Common myeloid progenitor, CD34-positive (primary cell): ENCODE results near the gene RAD9A.

Source experiments
- CTCF ChIA-PET: fragments of 350-600 bp; sonication (Branson Sonifier 250); formaldehyde crosslinking; loops from one replicate; lab custom pipeline; 2021; ENCODE audit warnings: antibody characterized with exemption; lab: Charles Lee
- POLR2A ChIA-PET: fragments of 350-600 bp; sonication (Branson Sonifier 250); formaldehyde crosslinking; loops from one replicate; lab custom pipeline; 2021; ENCODE audit warnings: antibody characterized with exemption; lab: Charles Lee
- DNase-seq, 3 donors: peaks; one replicate each; pipeline versions ENCODE4 v3.0.0 to v3.0.0-alpha.2; 2013
- H3K27ac ChIP-seq, 2 experiments: 1 replicate in 1 of 2; 2 replicates in 1 of 2; pipeline ENCODE4 v1.7.0; 2013; ENCODE audit warnings: inconsistent platforms in 2 of 2, low read length in 2 of 2, mild to moderate bottlenecking in 2 of 2, low read depth in 1 of 2, moderate library complexity in 1 of 2; ENCODE audit not compliant: severe bottlenecking in 2 of 2, insufficient read depth in 1 of 2, poor library complexity in 1 of 2
- H3K27me3 ChIP-seq, 5 experiments: replicated peaks in 2 of 5; 1 replicate in 3 of 5; 2 replicates in 2 of 5; pipeline versions ENCODE4 v1.6.1 to v1.7.0; 2013; ENCODE audit warnings: low read length in 4 of 5, mild to moderate bottlenecking in 2 of 5, moderate library complexity in 2 of 5, inconsistent platforms in 1 of 5; ENCODE audit not compliant: insufficient read depth in 5 of 5, control insufficient read depth in 4 of 5
- H3K36me3 ChIP-seq, 4 experiments: 1 replicate in 2 of 4; 2 replicates in 2 of 4; pipeline versions ENCODE4 v1.6.1 to v1.7.0; 2013; ENCODE audit warnings: low read length in 3 of 4, control low read depth in 1 of 4, mild to moderate bottlenecking in 1 of 4; ENCODE audit not compliant: control insufficient read depth in 4 of 4, insufficient read depth in 4 of 4
- H3K4me1 ChIP-seq, 4 experiments: 1 replicate in 3 of 4; 2 replicates in 1 of 4; pipeline versions ENCODE4 v1.6.1 to v1.7.1; 2013; ENCODE audit warnings: low read length in 3 of 4, mild to moderate bottlenecking in 3 of 4, control low read depth in 1 of 4, inconsistent platforms in 1 of 4, moderate library complexity in 1 of 4; ENCODE audit not compliant: control insufficient read depth in 4 of 4, insufficient read depth in 4 of 4; ENCODE audit errors: control extremely low read depth in 1 of 4
- H3K4me3 ChIP-seq, 7 experiments: 1 replicate in 4 of 7; 2 replicates in 3 of 7; pipeline versions ENCODE4 v1.5.1 to v1.7.0; 2013; ENCODE audit warnings: mild to moderate bottlenecking in 7 of 7, low read length in 6 of 7, moderate library complexity in 6 of 7, inconsistent platforms in 2 of 7, low read depth in 2 of 7, control low read depth in 1 of 7; ENCODE audit not compliant: insufficient read depth in 4 of 7, control insufficient read depth in 1 of 7; ENCODE audit errors: extremely low read depth in 1 of 7
- H3K9me3 ChIP-seq, 5 experiments: 1 replicate in 4 of 5; 2 replicates in 1 of 5; pipeline versions ENCODE4 v1.6.1 to v1.7.1; 2013; ENCODE audit warnings: low read length in 4 of 5, mild to moderate bottlenecking in 2 of 5, inconsistent platforms in 1 of 5, low read depth in 1 of 5, moderate library complexity in 1 of 5; ENCODE audit not compliant: control insufficient read depth in 4 of 5, insufficient read depth in 2 of 5; ENCODE audit errors: control extremely low read depth in 1 of 5
- WGBS: methylation state at CpG from one replicate; pipeline ENCODE4 v1.1.5; 2013; ENCODE audit not compliant: insufficient coverage; 5-methylcytosine and 5-hydroxymethylcytosine counted together

Gene RAD9A

GRCh38 chr11:67379061-67380058 lies 12.4 kb upstream of the RAD9A start:
- CTCF ChIA-PET, result interaction anchor here (0.8 to 25.8 kb wide), 9 partner anchors 9 to 288 kb away, joined by 3 to 892 read pairs (median 8); partner anchors contain the start of genes POLD4 and PPP1CA
- H3K27ac ChIP-seq, result no peak overlapping the region

GRCh38 chr11:67381244-67381972 lies 10.4 kb upstream of the RAD9A start:
- Histone ChIP-seq H3K27ac (peak overlapping the region in 1 of 2 experiments; percentile 19), H3K27me3 (no peaks in the 10 kb centered on the region), H3K4me3 (peak overlapping the region in 2 of 7 experiments; percentile 8 to 57), H3K36me3 (no peaks in the 10 kb centered on the region), H3K4me1 (peaks cover 0 to 39% (median 28%) of the 10 kb centered on the region in 4 experiments), H3K9me3 (no peaks in the 10 kb centered on the region)
- ChIA-PET CTCF (interaction anchor here (0.7 to 25.8 kb wide), 24 partner anchors 8 to 301 kb away, joined by 3 to 892 read pairs (median 4); partner anchors contain the start of genes CLCF1, POLD4 and PPP1CA), POLR2A (interaction anchor here (0.6 to 2.0 kb wide), 2 partner anchors 24 to 28 kb away, joined by 4 to 10 read pairs; partner anchors contain the start of gene POLD4)
- DNase-seq, result peak in 2 of 3 donors; percentile 59 to 61
- 50% methylated on average over 12 of the region's 13 CpGs for WGBS

More at GRCh38 chr11:67379061-67380058, 12.4 kb upstream of the RAD9A start:
- Histone ChIP-seq H3K4me3 (no peak overlapping the region), H3K27me3 (peaks cover 0 to 6% (median 0%) of the 10 kb centered on the region in 5 experiments), H3K9me3 (no peaks in the 10 kb centered on the region), H3K4me1 (peaks cover 0 to 47% (median 38%) of the 10 kb centered on the region in 4 experiments), H3K36me3 (no peaks in the 10 kb centered on the region)
- 63% methylated on average over 12 of the region's 23 CpGs for WGBS
- DNase-seq, result no peak
- POLR2A ChIA-PET, result no interaction called here

- Histone ChIP-seq H3K4me3 (no peak overlapping the region), H3K27me3 (no peaks in the 10 kb centered on the region), H3K9me3 (no peaks in the 10 kb centered on the region), H3K27ac (no peak overlapping the region), H3K36me3 (no peaks in the 10 kb centered on the region), H3K4me1 (peaks cover 0 to 46% (median 29%) of the 10 kb centered on the region in 4 experiments)
- DNase-seq, result peak; percentile 70 to 82 (median 73)
- WGBS, result 51% methylated on average over 13 of the region's 16 CpGs
- CTCF ChIA-PET, result interaction anchor here (0.7 to 25.8 kb wide), 26 partner anchors 9 to 302 kb away, joined by 3 to 892 read pairs (median 4); partner anchors contain the start of genes CLCF1, POLD4, PPP1CA and RAD9A
- POLR2A ChIA-PET, result interaction anchor here (0.7 to 2.0 kb wide), 2 partner anchors 29 kb away, joined by 3 to 10 read pairs; partner anchors contain the start of gene POLD4
Measured at GRCh38 chr11:67382276-67383136, 9.3 kb upstream of the RAD9A start.

- H3K27ac ChIP-seq, result no peak overlapping the region
- ChIA-PET POLR2A (interaction anchor here (0.8 kb wide), 1 partner anchor 24 kb away, joined by 5 read pairs; no protein-coding TSS in a partner anchor), CTCF (interaction anchor here (1.1 to 25.8 kb wide), 6 partner anchors 15 to 123 kb away, joined by 3 to 892 read pairs (median 7); partner anchors contain the start of gene POLD4)
- peaks cover 0 to 31% (median 18%) of the 10 kb centered on the region in 4 experiments for H3K4me1 ChIP-seq
- H3K9me3 ChIP-seq, result no peaks in the 10 kb centered on the region
- no peak overlapping the region for H3K4me3 ChIP-seq
- peak in 1 of 3 donors; percentile 38 for DNase-seq
- H3K36me3 ChIP-seq, result no peaks in the 10 kb centered on the region
- 100% methylated on average over 2 of the region's 3 CpGs for WGBS
- no peaks in the 10 kb centered on the region for H3K27me3 ChIP-seq
Measured at GRCh38 chr11:67384851-67385366, 6.9 kb upstream of the RAD9A start.

GRCh38 chr11:67387069-67387468 lies 4.7 kb upstream of the RAD9A start:
- H3K27ac ChIP-seq, result no peak overlapping the region
- DNase-seq, result no peak
- WGBS, result 61% methylated on average over 6 of the region's 9 CpGs
- H3K9me3 ChIP-seq, result no peaks in the 10 kb centered on the region
- ChIA-PET CTCF (interaction anchor here (0.6 to 25.8 kb wide), 18 partner anchors 9 to 134 kb away, joined by 3 to 892 read pairs (median 4); partner anchors contain the start of genes POLD4, PPP1CA, PTPRCAP and TMEM134), POLR2A (interaction anchor here (0.7 to 1.0 kb wide), 3 partner anchors 33 to 35 kb away, joined by 3 read pairs; no protein-coding TSS in a partner anchor)
- H3K4me1 ChIP-seq, result peaks cover 3 to 30% (median 14%) of the 10 kb centered on the region in 4 experiments
- H3K27me3 ChIP-seq, result no peaks in the 10 kb centered on the region
- H3K4me3 ChIP-seq, result no peak overlapping the region
- no peaks in the 10 kb centered on the region for H3K36me3 ChIP-seq
